Skin of body (tissue), 2 donors: ENCODE data around the gene ITPRIP. TPM values are rescaled to one million over a fixed set of nuclear protein-coding genes. Genes with fewer than 3 reads are reported as not detected.

ENCODE experiments used
- DNase-seq: peaks from one replicate; lab custom pipeline; 2025; lab: John Stamatoyannopoulos, UW
- total RNA-seq: library from RNA; depleted of rRNA; stranded (reverse); fragments of >200 nt; gene quantifications from one replicate; pipeline ENCODE4 v1.2.3, GENCODE V29; 2014

ITPRIP gene
- total RNA-seq, 1 donor from 2014 or later = 13.0 TPM

- DNase-seq = no peak
Observed at GRCh38 chr10:104288355-104288754, 49.9 kb downstream of the ITPRIP start.

- no peak for DNase-seq
Observed at GRCh38 chr10:104286939-104287338, 51.3 kb downstream of the ITPRIP start.

- no peak for DNase-seq
Observed at GRCh38 chr10:104284846-104285245, 53.4 kb downstream of the ITPRIP start.

- no peak for DNase-seq
Observed at GRCh38 chr10:104281694-104282093, 56.6 kb downstream of the ITPRIP start.

GRCh38 chr10:104279550-104280259 is 58.6 kb downstream of the ITPRIP start:
- DNase-seq = no peak

GRCh38 chr10:104277785-104278184 is 60.5 kb downstream of the ITPRIP start:
- no peak for DNase-seq

- no peak for DNase-seq
Observed at GRCh38 chr10:104276192-104276591, 62.1 kb downstream of the ITPRIP start.

- no peak for DNase-seq
Observed at GRCh38 chr10:104274762-104275721, 63.2 kb downstream of the ITPRIP start.

GRCh38 chr10:104273899-104274575 is 64.2 kb downstream of the ITPRIP start:
- no peak for DNase-seq

- no peak for DNase-seq
Observed at GRCh38 chr10:104273286-104273685, 65.0 kb downstream of the ITPRIP start.

- peak; percentile 98 for DNase-seq
Observed at GRCh38 chr10:104268713-104269645, 69.3 kb downstream of the ITPRIP start, which contains the start of gene GSTO2. Gene GSTO2, plus strand, starts transcription at chr10:104269184. Its CDS starts 5,732 bp downstream, at chr10:104274916.

- DNase-seq = no peak
Observed at GRCh38 chr10:104268405-104268712, 69.9 kb downstream of the ITPRIP start.

- no peak for DNase-seq
Observed at GRCh38 chr10:104267721-104268404, 70.4 kb downstream of the ITPRIP start.

GRCh38 chr10:104264783-104265182 is 73.5 kb downstream of the ITPRIP start:
- no peak for DNase-seq

- DNase-seq = no peak
Observed at GRCh38 chr10:104262055-104262454, 76.2 kb downstream of the ITPRIP start.

GRCh38 chr10:104260775-104261115 is 77.5 kb downstream of the ITPRIP start:
- DNase-seq = no peak

- no peak for DNase-seq
Observed at GRCh38 chr10:104259999-104260774, 78.1 kb downstream of the ITPRIP start.
